NT2/D1 (cell line): Measurements from ENCODE around the gene TNFSF13.

Experiments
- YY1 ChIP-seq: IDR thresholded peaks from 2 replicates; pipeline ENCODE4 v1.6.1; 2011; ENCODE audit not compliant: insufficient read length, insufficient read depth
- ZNF274 ChIP-seq: IDR thresholded peaks from 2 replicates; pipeline ENCODE4 v1.6.1; 2011; ENCODE audit warnings: mild to moderate bottlenecking, low read depth, low read length

DNA sequence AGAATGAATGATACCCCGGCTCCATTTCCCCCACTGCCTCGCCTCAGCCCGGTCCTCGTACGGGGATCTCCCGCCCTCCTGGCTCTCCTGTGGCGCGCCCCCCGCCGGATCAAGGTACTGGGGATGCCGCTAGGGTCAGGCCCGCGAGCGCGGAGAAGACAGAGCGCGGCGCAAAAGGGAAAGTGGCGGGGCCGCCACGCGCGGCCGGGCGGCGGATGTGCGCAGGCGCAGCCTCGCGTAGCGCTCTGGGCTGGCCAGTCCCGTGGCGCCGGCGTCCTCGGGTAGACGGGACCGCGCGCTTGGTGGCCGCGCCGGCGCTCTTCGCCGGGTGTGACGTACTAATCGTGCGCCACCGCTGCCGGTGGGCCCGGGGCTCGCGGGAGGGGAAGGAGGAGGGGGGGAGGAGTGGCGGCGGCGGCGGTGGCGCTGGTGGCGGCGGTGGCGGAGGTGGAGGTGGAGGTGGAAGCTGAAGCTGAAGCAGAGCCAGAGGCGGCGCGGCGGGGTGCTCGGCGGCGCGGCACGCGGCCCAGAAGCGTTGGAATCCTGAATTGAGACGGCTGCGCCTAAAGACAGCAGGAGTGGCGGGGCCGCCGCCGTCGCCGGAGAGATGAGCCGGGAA, 3.1 kb downstream of the TNFSF13 start, which contains the start of gene SENP3:
- TF ChIP-seq YY1 (no peak), ZNF274 (no peak)
